AG04450 (cell line): Measurements from ENCODE around the gene CD300LF. TPM values are rescaled to one million over a fixed set of nuclear protein-coding genes. Genes with fewer than 3 reads are reported as not detected.

ENCODE experiments used
- CTCF ChIA-PET: fragments of 300-600, 350-600 bp; formaldehyde crosslinking; extraction: SDS; loops from one replicate; lab custom pipeline; 2022; ENCODE audit warnings: antibody characterized with exemption, inconsistent platforms; lab: Charles Lee
- POLR2A ChIA-PET: fragments of 350-600 bp; formaldehyde crosslinking; extraction: SDS; loops from one replicate; lab custom pipeline; 2021; ENCODE audit warnings: antibody characterized with exemption, inconsistent platforms; lab: Yijun Ruan, JAX
- DNase-seq: peaks from one replicate; pipeline ENCODE4 v3.0.0-alpha.2; 2011; ENCODE audit warnings: low read depth, low spot score
- H3K27ac ChIP-seq: one replicate; pipeline ENCODE4 v1.5.1; 2012; ENCODE audit warnings: low read depth, low read length, control low read depth
- H3K27me3 ChIP-seq: one replicate; pipeline ENCODE4 v1.6.0; 2012; ENCODE audit warnings: low read length; ENCODE audit not compliant: control insufficient read depth, insufficient read depth
- H3K4me3 ChIP-seq: 2 replicates; pipeline ENCODE4 v1.5.1; 2011; ENCODE audit warnings: mild to moderate bottlenecking, low read depth, low read length, control low read depth
- H3K9me3 ChIP-seq: 2 replicates; pipeline ENCODE4 v1.5.1; 2012; ENCODE audit warnings: low read length; ENCODE audit not compliant: control insufficient read depth, insufficient read depth
- polyA plus RNA-seq: library from polyadenylated mRNA; depleted of rRNA; stranded (reverse); fragments of >200 nt; gene quantifications from 2 replicates; pipeline ENCODE4 v1.2.3, GENCODE V29; 2011
- TF ChIP-seq, protein P1 (sequence below): IDR thresholded peaks from 2 replicates; pipeline ENCODE4 v1.5.1; 2011; ENCODE audit warnings: low read depth, low read length, control low read depth, inconsistent platforms

CD300LF gene
- polyA plus RNA-seq, 1 experiment: not detected

- Histone ChIP-seq H3K9me3 (peaks cover 16% of the 10 kb centered on the region), H3K27me3 (peaks cover 2% of the 10 kb centered on the region), H3K27ac (no peak overlapping the region), H3K4me3 (no peak overlapping the region)
- ChIA-PET POLR2A (no interaction called here), CTCF (no interaction called here)
- TF ChIP-seq, protein P1, sequence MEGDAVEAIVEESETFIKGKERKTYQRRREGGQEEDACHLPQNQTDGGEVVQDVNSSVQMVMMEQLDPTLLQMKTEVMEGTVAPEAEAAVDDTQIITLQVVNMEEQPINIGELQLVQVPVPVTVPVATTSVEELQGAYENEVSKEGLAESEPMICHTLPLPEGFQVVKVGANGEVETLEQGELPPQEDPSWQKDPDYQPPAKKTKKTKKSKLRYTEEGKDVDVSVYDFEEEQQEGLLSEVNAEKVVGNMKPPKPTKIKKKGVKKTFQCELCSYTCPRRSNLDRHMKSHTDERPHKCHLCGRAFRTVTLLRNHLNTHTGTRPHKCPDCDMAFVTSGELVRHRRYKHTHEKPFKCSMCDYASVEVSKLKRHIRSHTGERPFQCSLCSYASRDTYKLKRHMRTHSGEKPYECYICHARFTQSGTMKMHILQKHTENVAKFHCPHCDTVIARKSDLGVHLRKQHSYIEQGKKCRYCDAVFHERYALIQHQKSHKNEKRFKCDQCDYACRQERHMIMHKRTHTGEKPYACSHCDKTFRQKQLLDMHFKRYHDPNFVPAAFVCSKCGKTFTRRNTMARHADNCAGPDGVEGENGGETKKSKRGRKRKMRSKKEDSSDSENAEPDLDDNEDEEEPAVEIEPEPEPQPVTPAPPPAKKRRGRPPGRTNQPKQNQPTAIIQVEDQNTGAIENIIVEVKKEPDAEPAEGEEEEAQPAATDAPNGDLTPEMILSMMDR: no peak
- DNase-seq: no peak
Observed at GRCh38 chr17:74729866-74730265, 17.1 kb upstream of the CD300LF start.

GRCh38 chr17:74729368-74729767 is 16.6 kb upstream of the CD300LF start:
- POLR2A ChIA-PET: no interaction called here
- CTCF ChIA-PET: no interaction called here

GRCh38 chr17:74728702-74729075 is 16.0 kb upstream of the CD300LF start:
- Histone ChIP-seq H3K27me3 (no peaks in the 10 kb centered on the region), H3K27ac (no peak overlapping the region), H3K4me3 (no peak overlapping the region), H3K9me3 (peaks cover 16% of the 10 kb centered on the region)
- CTCF ChIA-PET: no interaction called here
- no peak for DNase-seq
- POLR2A ChIA-PET: no interaction called here
- TF ChIP-seq, protein P1: no peak

More at GRCh38 chr17:74729368-74729767, 16.6 kb upstream of the CD300LF start:
- TF ChIP-seq, protein P1: no peak
- no peak for DNase-seq
- Histone ChIP-seq H3K9me3 (peaks cover 16% of the 10 kb centered on the region), H3K27ac (no peak overlapping the region), H3K4me3 (no peak overlapping the region), H3K27me3 (no peaks in the 10 kb centered on the region)

DNA sequence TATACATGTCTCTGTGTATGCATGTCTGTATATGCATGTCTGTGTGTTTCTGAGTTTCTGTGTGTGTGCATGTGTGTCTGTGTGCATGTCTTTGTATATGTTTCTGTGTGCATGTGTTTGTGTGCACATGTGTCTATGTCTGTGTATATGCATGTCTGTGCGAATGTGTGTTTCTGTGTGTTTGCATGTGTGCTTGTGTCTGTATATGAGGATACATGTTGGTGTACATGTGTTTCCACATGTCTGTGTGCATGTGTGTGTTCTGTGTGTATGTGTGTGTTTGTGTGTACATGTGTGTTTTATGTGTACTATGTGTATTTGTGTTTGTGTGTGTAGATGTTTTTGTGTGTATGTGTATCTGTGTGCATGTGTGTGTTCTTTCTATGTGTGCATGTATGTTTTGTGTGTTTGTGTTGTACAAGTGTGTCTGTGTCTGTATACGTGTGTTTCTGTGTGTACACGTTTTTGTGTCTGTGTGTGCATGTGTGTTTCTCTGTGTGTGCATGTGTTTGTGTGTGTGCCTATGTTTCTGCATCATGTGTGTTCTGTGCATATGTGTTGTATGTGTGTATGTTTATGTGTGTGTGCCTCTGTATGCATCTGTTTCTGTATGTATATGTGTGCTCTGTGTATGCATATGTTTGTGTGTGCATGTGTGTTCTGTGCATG is 15.4 kb upstream of the CD300LF start:
- ChIA-PET CTCF (no interaction called here), POLR2A (no interaction called here)
- TF ChIP-seq, protein P1: no peak

GRCh38 chr17:74725111-74725510 is 12.4 kb upstream of the CD300LF start:
- ChIA-PET POLR2A (no interaction called here), CTCF (no interaction called here)
- DNase-seq: no peak
- H3K27ac ChIP-seq: no peak overlapping the region
- no peak overlapping the region for H3K4me3 ChIP-seq
- H3K27me3 ChIP-seq: no peaks in the 10 kb centered on the region
- peaks cover 13% of the 10 kb centered on the region for H3K9me3 ChIP-seq
- TF ChIP-seq, protein P1: no peak

More for the DNA sequence above, 15.4 kb upstream of the CD300LF start:
- peaks cover 16% of the 10 kb centered on the region for H3K9me3 ChIP-seq
- H3K27me3 ChIP-seq: no peaks in the 10 kb centered on the region
- H3K27ac ChIP-seq: no peak overlapping the region
- no peak for DNase-seq
- H3K4me3 ChIP-seq: no peak overlapping the region
